Smooth muscle cell (in vitro differentiated cells): ENCODE measurements around the gene RAG2. TPM values are rescaled to one million over a fixed set of nuclear protein-coding genes. Genes with fewer than 3 reads are reported as not detected.

Experiments
- DNase-seq: peaks from one replicate; lab custom pipeline; 2025; ENCODE audit not compliant: unreplicated experiment; lab: John Stamatoyannopoulos, UW
- H2AFZ ChIP-seq: fragments of 200-600 bp; sonication (generic); 2 replicates; pipeline ENCODE4 v1.6.0; 2016; ENCODE audit warnings: antibody characterized with exemption, low read depth, mild to moderate bottlenecking
- H3F3A ChIP-seq: fragments of 200-600 bp; sonication (generic); 2 replicates; pipeline ENCODE4 v1.6.0; 2017; ENCODE audit warnings: antibody characterized with exemption, low read depth
- H3K27ac ChIP-seq: fragments of 200-600 bp; sonication (generic); 2 replicates; pipeline ENCODE4 v1.5.1; 2016; ENCODE audit warnings: low read depth, mild to moderate bottlenecking
- H3K27me3 ChIP-seq: fragments of 200-600 bp; sonication (generic); 2 replicates; pipeline ENCODE4 v1.6.1; 2016; ENCODE audit warnings: low read depth, mild to moderate bottlenecking
- H3K36me3 ChIP-seq: fragments of 200-600 bp; sonication (generic); 2 replicates; pipeline ENCODE4 v1.5.1; 2016; ENCODE audit warnings: low read depth
- H3K4me1 ChIP-seq: fragments of 200-600 bp; sonication (generic); 2 replicates; pipeline ENCODE4 v1.5.1; 2016; ENCODE audit warnings: low read depth
- H3K4me2 ChIP-seq: fragments of 200-600 bp; sonication (generic); 2 replicates; pipeline ENCODE4 v1.6.0; 2016; ENCODE audit warnings: mild to moderate bottlenecking
- H3K4me3 ChIP-seq: fragments of 200-600 bp; sonication (generic); 2 replicates; pipeline ENCODE4 v1.5.1; 2016; ENCODE audit warnings: mild to moderate bottlenecking
- H3K79me2 ChIP-seq: fragments of 200-600 bp; sonication (generic); 2 replicates; pipeline ENCODE4 v1.6.0; 2016; ENCODE audit warnings: low read depth, mild to moderate bottlenecking
- H3K9ac ChIP-seq: fragments of 200-600 bp; sonication (generic); 2 replicates; pipeline ENCODE4 v1.6.0; 2016; ENCODE audit warnings: low read depth
- H3K9me3 ChIP-seq: fragments of 200-600 bp; sonication (generic); replicated peaks from 2 replicates; pipeline ENCODE4 v1.5.1; 2016; ENCODE audit warnings: low read depth
- H4K20me1 ChIP-seq: fragments of 200-600 bp; sonication (generic); 2 replicates; pipeline ENCODE4 v1.6.0; 2016; ENCODE audit warnings: low read depth
- CTCF ChIP-seq: fragments of 200-600 bp; sonication (generic); IDR thresholded peaks from 2 replicates; pipeline ENCODE4 v1.5.1; 2017; ENCODE audit warnings: borderline replicate concordance, mild to moderate bottlenecking, antibody characterized with exemption; ENCODE audit not compliant: insufficient read depth, poor library complexity, severe bottlenecking
- WGBS: methylation state at CpG from one replicate; pipeline ENCODE4 v1.1.7; 2016; ENCODE audit warnings: low lambda C conversion rate; 5-methylcytosine and 5-hydroxymethylcytosine counted together
- polyA plus RNA-seq: library from polyadenylated mRNA; unstranded; fragments of >200 nt; fragmentation: Nextera tagmentation; extraction: Ambion mirVana; gene quantifications from 2 replicates; pipeline ENCODE4 v1.2.1, GENCODE V29; 2016
- total RNA-seq: library from RNA; depleted of rRNA; stranded (reverse); fragments of >200 nt; gene quantifications from 2 replicates; pipeline ENCODE4 v1.2.3, GENCODE V29; 2014

The RAG2 gene
- total and polyA plus RNA-seq, 2 experiments from 2014 or later, result not detected

- WGBS, result 60% methylated on average over 4 of the region's 4 CpGs
- H3K9ac ChIP-seq, result no peak overlapping the region
- no peaks in the 10 kb centered on the region for H4K20me1 ChIP-seq
- H3K4me2 ChIP-seq, result no peak overlapping the region
- no peaks in the 10 kb centered on the region for H3F3A ChIP-seq
- no peak for DNase-seq
- H3K9me3 ChIP-seq, result no peaks in the 10 kb centered on the region
- TF ChIP-seq CTCF, result no peak
- H3K36me3 ChIP-seq, result no peaks in the 10 kb centered on the region
- H3K79me2 ChIP-seq, result no peaks in the 10 kb centered on the region
- H3K4me3 ChIP-seq, result no peak overlapping the region
- no peak overlapping the region for H2AFZ ChIP-seq
- no peaks in the 10 kb centered on the region for H3K27me3 ChIP-seq
- H3K4me1 ChIP-seq, result no peaks in the 10 kb centered on the region
- no peak overlapping the region for H3K27ac ChIP-seq
Observed at GRCh38 chr11:36628765-36629244, 30.8 kb upstream of the RAG2 start.

- WGBS, result 89% methylated on average over 5 of the region's 5 CpGs
- Histone ChIP-seq H3K27ac (no peak overlapping the region), H3K9me3 (no peaks in the 10 kb centered on the region), H2AFZ (no peak overlapping the region), H3K27me3 (no peaks in the 10 kb centered on the region), H3K9ac (no peak overlapping the region), H3F3A (no peaks in the 10 kb centered on the region), H3K4me3 (no peak overlapping the region), H3K36me3 (no peaks in the 10 kb centered on the region), H3K4me1 (no peaks in the 10 kb centered on the region), H3K79me2 (no peaks in the 10 kb centered on the region), H3K4me2 (no peak overlapping the region), H4K20me1 (no peaks in the 10 kb centered on the region)
- no peak for TF ChIP-seq CTCF
- no peak for DNase-seq
Observed at GRCh38 chr11:36628141-36628540, 30.1 kb upstream of the RAG2 start.

GRCh38 chr11:36627471-36627870 is 29.4 kb upstream of the RAG2 start:
- H2AFZ ChIP-seq, result no peak overlapping the region
- 96% methylated on average over 2 of the region's 2 CpGs for WGBS
- no peak for TF ChIP-seq CTCF
- no peaks in the 10 kb centered on the region for H3K9me3 ChIP-seq
- no peak overlapping the region for H3K9ac ChIP-seq
- no peak overlapping the region for H3K4me2 ChIP-seq
- no peak overlapping the region for H3K27ac ChIP-seq
- H3K4me3 ChIP-seq, result no peak overlapping the region
- no peaks in the 10 kb centered on the region for H3F3A ChIP-seq
- no peak for DNase-seq
- H3K4me1 ChIP-seq, result no peaks in the 10 kb centered on the region
- no peaks in the 10 kb centered on the region for H4K20me1 ChIP-seq
- no peaks in the 10 kb centered on the region for H3K79me2 ChIP-seq
- no peaks in the 10 kb centered on the region for H3K27me3 ChIP-seq
- H3K36me3 ChIP-seq, result no peaks in the 10 kb centered on the region

GRCh38 chr11:36627006-36627405 is 29.0 kb upstream of the RAG2 start:
- H3K4me3 ChIP-seq, result no peak overlapping the region
- no peak overlapping the region for H2AFZ ChIP-seq
- no peak overlapping the region for H3K27ac ChIP-seq
- WGBS, result 91% methylated on average over 1 of the region's 1 CpG
- H3K9ac ChIP-seq, result no peak overlapping the region
- no peaks in the 10 kb centered on the region for H3K79me2 ChIP-seq
- H3F3A ChIP-seq, result no peaks in the 10 kb centered on the region
- H3K36me3 ChIP-seq, result no peaks in the 10 kb centered on the region
- DNase-seq, result no peak
- no peaks in the 10 kb centered on the region for H3K27me3 ChIP-seq
- no peak for TF ChIP-seq CTCF
- no peak overlapping the region for H3K4me2 ChIP-seq
- no peaks in the 10 kb centered on the region for H3K4me1 ChIP-seq
- H4K20me1 ChIP-seq, result no peaks in the 10 kb centered on the region
- no peaks in the 10 kb centered on the region for H3K9me3 ChIP-seq
